ENCODE measurements around the gene ADCY3. TPM values are rescaled to one million over a fixed set of nuclear protein-coding genes. Genes with fewer than 3 reads are reported as not detected.
"Not testable (repeated sequence)": the region's sequence is repeated elsewhere in the genome, so short reads cannot be mapped to it uniquely, and the experiment has no call there.

The ADCY3 gene
- total and polyA plus RNA-seq, 7 experiments from 2014 or later: 2.0 to 44.7 (median 5.1) TPM

DNA sequence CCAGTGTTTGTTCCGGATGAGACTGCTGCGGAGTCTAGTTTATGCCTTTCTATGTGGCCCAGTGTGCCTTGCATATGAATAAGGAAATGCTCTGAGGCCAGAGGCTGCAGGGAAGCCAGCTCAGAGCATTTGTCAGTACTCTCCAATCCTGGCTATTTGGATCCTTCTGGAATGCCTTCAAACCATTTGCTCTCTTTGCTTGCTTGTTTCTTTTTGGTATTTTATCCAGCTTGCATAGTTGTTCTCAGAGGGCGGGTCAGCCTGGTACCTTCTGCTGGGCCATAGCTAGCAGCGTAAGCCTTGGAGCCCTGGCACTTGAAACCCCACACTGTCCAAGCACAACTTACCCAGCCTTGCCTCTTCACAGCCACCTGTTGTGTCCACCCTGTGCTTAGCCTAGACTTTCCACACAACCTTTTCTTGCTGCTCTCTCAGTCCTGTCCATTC is 106.3 kb downstream of the ADCY3 start:
- no peak for ATAC-seq
- intact Hi-C loops (cut with micrococcal nuclease): no loop called here
- no peak overlapping the region for H3K27ac Mint-ChIP-seq

DNA sequence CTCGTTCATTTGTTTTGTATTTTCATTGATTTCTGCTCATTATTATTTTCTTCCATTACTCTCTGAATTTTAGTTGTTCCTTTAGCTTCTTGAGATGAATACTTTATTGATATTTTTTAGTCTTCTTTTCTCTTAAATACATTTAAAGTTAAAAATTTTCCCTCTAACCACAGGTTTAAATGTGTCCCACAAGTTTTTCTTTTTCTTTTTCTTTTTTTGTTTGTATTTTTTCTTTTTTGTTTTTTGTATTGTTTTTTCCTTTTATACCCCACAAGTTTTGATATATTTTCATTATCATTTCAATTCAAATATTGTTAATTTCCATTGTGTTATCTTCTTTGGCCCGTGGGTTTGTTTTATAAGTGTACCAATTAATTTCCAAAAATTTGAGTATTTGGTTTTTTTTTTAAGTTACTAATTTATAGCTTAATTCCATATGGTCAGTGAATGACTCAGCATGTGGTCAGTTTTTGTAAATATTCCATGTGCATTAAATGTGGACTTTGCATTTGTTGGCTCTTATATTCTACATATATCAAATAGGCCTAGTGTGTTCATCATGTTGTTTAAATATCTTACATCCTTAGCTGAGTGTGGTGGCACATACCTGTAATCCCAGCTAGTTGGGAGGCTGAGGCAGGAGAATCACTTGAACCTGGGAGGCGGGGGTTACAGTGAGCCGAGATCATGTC is 110.6 kb downstream of the ADCY3 start:
- intact Hi-C loops (cut with micrococcal nuclease): no loop called here
- H3K4me3 Mint-ChIP-seq: peak overlapping the region in 2 of 10 donors; percentile 9 to 34
- H3K27me3 Mint-ChIP-seq: no peaks in the 10 kb centered on the region
- ATAC-seq (no peak), DNase-seq (no peak)
- no peaks in the 10 kb centered on the region for H3K27me3 ChIP-seq (ENCODE audit: control insufficient read depth in 2 of 2, insufficient read depth in 2 of 2, low read length in 2 of 2)
- H3K27ac Mint-ChIP-seq: peak overlapping the region in 1 of 9 donors; percentile 22
- no peak overlapping the region for H3K27ac ChIP-seq (ENCODE audit: low read depth, low read length)
- H3K9me3 ChIP-seq (ENCODE audit: control insufficient read depth in 2 of 3, low read length in 3 of 3): no peaks in the 10 kb centered on the region
- H3K4me3 ChIP-seq (ENCODE audit: low read length): no peak overlapping the region
- ChIA-PET CTCF (interaction anchor here (1.1 kb wide), 1 partner anchor 10 kb away, joined by 4 read pairs; no protein-coding TSS in a partner anchor), POLR2A (no interaction called here)
- peaks cover 0 to 9% (median 3%) of the 10 kb centered on the region in 11 donors for H3K9me3 Mint-ChIP-seq
- H3K36me3 ChIP-seq (ENCODE audit: control insufficient read depth in 2 of 3, insufficient read depth in 3 of 3, low read length in 3 of 3): no peaks in the 10 kb centered on the region
- no peaks in the 10 kb centered on the region for H3K4me1 ChIP-seq (ENCODE audit: control insufficient read depth in 2 of 2, insufficient read depth in 2 of 2, low read length in 2 of 2)
- peaks cover 3 to 31% (median 29%) of the 10 kb centered on the region in 5 donors for H3K36me3 Mint-ChIP-seq
- peaks cover 5 to 35% (median 10%) of the 10 kb centered on the region in 7 donors for H3K4me1 Mint-ChIP-seq

More for the DNA sequence above, 106.3 kb downstream of the ADCY3 start:
- no peaks in the 10 kb centered on the region for H3K4me1 ChIP-seq (ENCODE audit: control insufficient read depth in 2 of 2, insufficient read depth in 2 of 2, low read length in 2 of 2)
- CTCF ChIA-PET: no interaction called here
- Mint-ChIP-seq H3K27me3 (no peaks in the 10 kb centered on the region), H3K4me1 (peaks cover 4 to 19% (median 7%) of the 10 kb centered on the region in 7 donors), H3K36me3 (peaks cover 9 to 28% (median 21%) of the 10 kb centered on the region in 5 donors), H3K9me3 (no peaks in the 10 kb centered on the region), H3K4me3 (no peak overlapping the region)
- H3K27ac ChIP-seq (ENCODE audit: low read depth, low read length): no peak overlapping the region
- no peaks in the 10 kb centered on the region for H3K9me3 ChIP-seq (ENCODE audit: control insufficient read depth in 2 of 3, low read length in 3 of 3)
- no peaks in the 10 kb centered on the region for H3K27me3 ChIP-seq (ENCODE audit: control insufficient read depth in 2 of 2, insufficient read depth in 2 of 2, low read length in 2 of 2)
- POLR2A ChIA-PET: no interaction called here
- no peak overlapping the region for H3K4me3 ChIP-seq (ENCODE audit: low read length)
- peaks cover 0 to 7% (median 4%) of the 10 kb centered on the region in 3 experiments for H3K36me3 ChIP-seq (ENCODE audit: control insufficient read depth in 2 of 3, insufficient read depth in 3 of 3, low read length in 3 of 3)
- no peak for DNase-seq

DNA sequence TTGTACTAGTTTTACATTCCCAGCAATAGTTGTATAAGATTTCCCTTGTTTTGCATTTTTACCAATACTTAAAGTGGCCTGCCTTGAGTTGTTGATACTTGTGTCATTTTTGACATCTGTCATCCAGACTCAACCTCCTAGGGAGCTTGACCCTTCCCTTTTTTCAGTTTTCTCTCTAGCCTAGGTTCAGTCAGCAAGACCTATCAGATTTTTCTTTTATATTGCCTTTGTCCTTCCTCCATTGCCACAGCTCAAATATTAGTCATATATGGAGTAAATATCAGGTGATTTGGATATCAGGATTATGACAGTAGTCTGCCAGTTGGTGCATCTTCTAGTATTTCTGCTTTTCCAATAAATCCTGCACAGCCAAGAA is 113.4 kb downstream of the ADCY3 start:
- Histone ChIP-seq H3K27ac (ENCODE audit: low read depth, low read length) (no peak overlapping the region), H3K9me3 (ENCODE audit: control insufficient read depth in 2 of 3, low read length in 3 of 3) (no peaks in the 10 kb centered on the region), H3K27me3 (ENCODE audit: control insufficient read depth in 2 of 2, insufficient read depth in 2 of 2, low read length in 2 of 2) (no peaks in the 10 kb centered on the region), H3K4me1 (ENCODE audit: control insufficient read depth in 2 of 2, insufficient read depth in 2 of 2, low read length in 2 of 2) (no peaks in the 10 kb centered on the region), H3K4me3 (ENCODE audit: low read length) (no peak overlapping the region), H3K36me3 (ENCODE audit: control insufficient read depth in 2 of 3, insufficient read depth in 3 of 3, low read length in 3 of 3) (no peaks in the 10 kb centered on the region)
- Mint-ChIP-seq H3K36me3 (peaks cover 0 to 40% (median 30%) of the 10 kb centered on the region in 5 donors), H3K4me3 (no peak overlapping the region), H3K27ac (peak overlapping the region in 1 of 9 donors; percentile 30), H3K4me1 (peaks cover 5 to 42% (median 10%) of the 10 kb centered on the region in 7 donors), H3K27me3 (no peaks in the 10 kb centered on the region), H3K9me3 (peaks cover 0 to 9% (median 3%) of the 10 kb centered on the region in 11 donors)
- intact Hi-C loops (cut with micrococcal nuclease): no loop called here
- ChIA-PET CTCF (no interaction called here), POLR2A (no interaction called here)
- ATAC-seq: no peak
- no peak for DNase-seq

DNA sequence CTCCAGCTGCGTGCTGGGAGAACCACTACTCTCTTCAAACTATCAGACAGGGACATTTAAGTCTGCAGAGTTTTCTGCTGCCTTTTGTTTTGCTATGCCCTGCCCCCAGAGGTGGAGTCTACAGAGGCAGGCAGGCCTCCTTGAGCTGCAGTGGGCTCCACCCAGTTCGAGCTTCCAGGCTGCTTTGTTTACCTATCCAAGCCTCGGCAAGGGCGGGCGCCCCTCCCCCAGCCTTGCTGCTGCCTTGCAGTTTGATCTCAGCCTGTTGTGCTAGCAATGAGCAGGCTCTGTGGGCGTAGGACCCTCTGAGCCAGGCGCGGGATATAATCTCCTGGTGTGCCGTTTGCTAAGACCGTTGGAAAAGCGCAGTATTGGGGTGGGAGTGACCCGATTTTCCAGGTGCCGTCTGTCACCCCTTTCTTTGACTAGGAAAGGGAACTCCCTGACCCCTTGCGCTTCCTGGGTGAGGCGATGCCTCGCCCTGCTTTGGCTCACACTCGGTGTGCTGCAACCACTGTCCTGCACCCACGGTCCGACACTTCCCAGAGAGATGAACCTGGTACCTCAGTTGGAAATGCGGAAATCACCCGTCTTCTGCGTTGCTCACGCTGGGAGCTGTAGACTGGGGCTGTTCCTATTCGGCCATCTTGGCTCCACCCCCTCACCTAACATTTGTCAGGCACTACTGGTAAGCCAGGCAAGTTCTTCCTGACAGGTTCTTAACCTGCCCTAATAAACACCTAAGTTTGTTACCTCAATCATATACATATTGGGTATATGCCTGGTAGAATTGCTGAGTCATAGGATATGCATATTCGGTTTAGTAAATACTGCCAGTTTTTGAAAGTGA is 114.0 kb downstream of the ADCY3 start:
- H3K27ac Mint-ChIP-seq; intact Hi-C loops (cut with micrococcal nuclease); POLR2A ChIA-PET; H3K4me1 ChIP-seq (ENCODE audit: control insufficient read depth in 2 of 2, insufficient read depth in 2 of 2, low read length in 2 of 2); H3K27ac ChIP-seq (ENCODE audit: low read depth, low read length); CTCF ChIA-PET; H3K36me3 ChIP-seq (ENCODE audit: control insufficient read depth in 2 of 3, insufficient read depth in 3 of 3, low read length in 3 of 3); H3K9me3 ChIP-seq (ENCODE audit: control insufficient read depth in 2 of 3, low read length in 3 of 3); ATAC-seq; DNase-seq; H3K27me3 ChIP-seq (ENCODE audit: control insufficient read depth in 2 of 2, insufficient read depth in 2 of 2, low read length in 2 of 2); H3K27me3 Mint-ChIP-seq; H3K9me3 Mint-ChIP-seq; H3K4me3 Mint-ChIP-seq; H3K4me3 ChIP-seq (ENCODE audit: low read length): not testable (repeated sequence)
- peaks cover 0 to 42% (median 33%) of the 10 kb centered on the region in 5 donors for H3K36me3 Mint-ChIP-seq
- H3K4me1 Mint-ChIP-seq: peaks cover 5 to 42% (median 10%) of the 10 kb centered on the region in 7 donors

DNA sequence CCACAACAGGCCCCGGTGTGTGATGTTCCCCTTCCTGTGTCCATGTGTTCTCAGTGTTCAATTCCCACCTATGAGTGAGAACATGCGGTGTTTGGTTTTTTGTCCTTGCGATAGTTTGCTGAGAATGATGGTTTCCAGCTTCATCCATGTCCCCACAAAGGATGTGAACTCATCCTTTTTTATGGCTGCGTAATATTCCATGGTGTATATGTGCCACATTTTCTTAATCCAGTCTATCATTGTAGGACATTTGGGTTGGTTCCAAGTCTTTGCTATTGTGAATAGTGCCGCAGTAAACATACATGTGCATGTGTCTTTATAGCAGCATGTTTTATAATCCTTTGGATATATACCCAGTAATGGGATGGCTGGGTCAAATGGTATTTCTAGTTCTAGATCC is 119.5 kb downstream of the ADCY3 start:
- H3K27me3 Mint-ChIP-seq; POLR2A ChIA-PET; H3K36me3 ChIP-seq (ENCODE audit: control insufficient read depth in 2 of 3, insufficient read depth in 3 of 3, low read length in 3 of 3); H3K27ac Mint-ChIP-seq; CTCF ChIA-PET; H3K9me3 ChIP-seq (ENCODE audit: control insufficient read depth in 2 of 3, low read length in 3 of 3); H3K27ac ChIP-seq (ENCODE audit: low read depth, low read length); ATAC-seq; H3K27me3 ChIP-seq (ENCODE audit: control insufficient read depth in 2 of 2, insufficient read depth in 2 of 2, low read length in 2 of 2); H3K4me1 ChIP-seq (ENCODE audit: control insufficient read depth in 2 of 2, insufficient read depth in 2 of 2, low read length in 2 of 2); DNase-seq; H3K4me3 ChIP-seq (ENCODE audit: low read length); intact Hi-C loops (cut with micrococcal nuclease); H3K9me3 Mint-ChIP-seq; H3K4me3 Mint-ChIP-seq: not testable (repeated sequence)
- H3K4me1 Mint-ChIP-seq: peaks cover 0 to 46% (median 0%) of the 10 kb centered on the region in 7 donors
- H3K36me3 Mint-ChIP-seq: peaks cover 0 to 58% (median 40%) of the 10 kb centered on the region in 5 donors

DNA sequence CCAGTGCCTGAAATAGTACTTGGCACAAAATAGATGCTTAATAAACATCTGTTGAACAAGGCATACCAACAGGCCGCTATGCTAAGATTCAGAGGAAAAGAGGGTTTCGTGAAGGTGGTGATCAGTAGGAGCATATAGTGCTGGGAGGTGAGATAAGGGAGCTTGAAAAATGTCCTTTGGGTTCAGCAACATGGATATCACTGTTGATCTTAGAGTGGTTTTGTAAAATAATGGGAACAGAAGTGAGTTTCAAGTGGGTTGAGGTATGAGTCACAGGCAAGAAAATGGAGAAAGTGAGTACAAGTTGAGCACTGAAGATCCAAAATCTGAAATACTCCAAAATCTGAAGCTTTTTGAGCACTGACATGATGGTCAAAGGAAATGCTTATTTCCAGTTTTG is 122.4 kb downstream of the ADCY3 start:
- ChIA-PET POLR2A (no interaction called here), CTCF (no interaction called here)
- H3K4me3 Mint-ChIP-seq: no peak overlapping the region
- intact Hi-C loops (cut with micrococcal nuclease): loop anchor here in 1 of 2 donors (10.0 kb wide), 1 partner anchor 127 kb away; the partner anchor contains the start of gene ADCY3
- Histone ChIP-seq H3K27ac (ENCODE audit: low read depth, low read length) (no peak overlapping the region), H3K4me1 (ENCODE audit: control insufficient read depth in 2 of 2, insufficient read depth in 2 of 2, low read length in 2 of 2) (peaks cover 6 to 7% of the 10 kb centered on the region in 2 donors), H3K27me3 (ENCODE audit: control insufficient read depth in 2 of 2, insufficient read depth in 2 of 2, low read length in 2 of 2) (no peaks in the 10 kb centered on the region), H3K4me3 (ENCODE audit: low read length) (no peak overlapping the region), H3K9me3 (ENCODE audit: control insufficient read depth in 2 of 3, low read length in 3 of 3) (no peaks in the 10 kb centered on the region), H3K36me3 (ENCODE audit: control insufficient read depth in 2 of 3, insufficient read depth in 3 of 3, low read length in 3 of 3) (peaks cover 0 to 5% (median 0%) of the 10 kb centered on the region in 3 experiments)
- ATAC-seq: no peak
- DNase-seq: no peak
- no peaks in the 10 kb centered on the region for H3K27me3 Mint-ChIP-seq
- peaks cover 0 to 45% (median 28%) of the 10 kb centered on the region in 5 donors for H3K36me3 Mint-ChIP-seq
- no peak overlapping the region for H3K27ac Mint-ChIP-seq
- H3K9me3 Mint-ChIP-seq: peaks cover 0 to 3% (median 0%) of the 10 kb centered on the region in 11 donors
- H3K4me1 Mint-ChIP-seq: peaks cover under 1 to 56% (median 15%) of the 10 kb centered on the region in 7 donors
